ENCODE data around the gene SCTR. TPM values are rescaled to one million over a fixed set of nuclear protein-coding genes. Genes with fewer than 3 reads are reported as not detected.

Gene SCTR
- total and polyA plus RNA-seq, 7 experiments from 2014 or later, result not detected

DNA sequence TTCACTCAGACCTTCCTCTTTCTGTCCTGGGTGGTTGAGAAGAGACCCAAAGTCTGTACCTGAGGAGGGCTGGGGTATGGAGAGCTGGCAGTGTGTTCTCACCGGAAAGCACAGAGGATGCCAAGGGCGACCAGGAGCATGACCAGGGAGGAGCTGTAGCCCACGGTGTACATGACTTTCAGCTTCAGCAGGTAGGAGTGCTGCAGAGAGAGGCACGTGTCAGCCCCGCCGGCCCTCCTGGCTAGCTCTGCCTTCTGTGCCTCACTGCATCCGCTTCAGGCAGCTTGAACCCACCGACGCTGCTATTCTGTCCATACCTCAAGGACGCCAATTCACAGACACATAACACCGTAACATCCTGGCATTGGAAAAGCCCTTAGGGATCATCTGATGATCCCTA is 58.6 kb downstream of the SCTR start:
- H3K27me3 Mint-ChIP-seq, result peaks cover 2 to 7% (median 6%) of the 10 kb centered on the region in 5 donors
- Histone ChIP-seq H3K9me3 (ENCODE audit: control insufficient read depth in 2 of 3, low read length in 3 of 3) (no peaks in the 10 kb centered on the region), H3K27ac (ENCODE audit: low read depth, low read length) (no peak overlapping the region), H3K4me3 (ENCODE audit: low read length) (no peak overlapping the region), H3K36me3 (ENCODE audit: control insufficient read depth in 2 of 3, insufficient read depth in 3 of 3, low read length in 3 of 3) (no peaks in the 10 kb centered on the region), H3K27me3 (ENCODE audit: control insufficient read depth in 2 of 2, insufficient read depth in 2 of 2, low read length in 2 of 2) (no peaks in the 10 kb centered on the region), H3K4me1 (ENCODE audit: control insufficient read depth in 2 of 2, insufficient read depth in 2 of 2, low read length in 2 of 2) (no peaks in the 10 kb centered on the region)
- POLR2A ChIA-PET, result no interaction called here
- no peaks in the 10 kb centered on the region for H3K36me3 Mint-ChIP-seq
- H3K27ac Mint-ChIP-seq, result no peak overlapping the region
- no peaks in the 10 kb centered on the region for H3K4me1 Mint-ChIP-seq
- ATAC-seq, result no peak
- intact Hi-C loops (cut with micrococcal nuclease), result no loop called here
- H3K4me3 Mint-ChIP-seq, result no peak overlapping the region
- CTCF ChIA-PET, result interaction anchor here (1.0 kb wide), 1 partner anchor 585 kb away, joined by 3 read pairs; no protein-coding TSS in a partner anchor
- DNase-seq, result no peak
- no peaks in the 10 kb centered on the region for H3K9me3 Mint-ChIP-seq

DNA sequence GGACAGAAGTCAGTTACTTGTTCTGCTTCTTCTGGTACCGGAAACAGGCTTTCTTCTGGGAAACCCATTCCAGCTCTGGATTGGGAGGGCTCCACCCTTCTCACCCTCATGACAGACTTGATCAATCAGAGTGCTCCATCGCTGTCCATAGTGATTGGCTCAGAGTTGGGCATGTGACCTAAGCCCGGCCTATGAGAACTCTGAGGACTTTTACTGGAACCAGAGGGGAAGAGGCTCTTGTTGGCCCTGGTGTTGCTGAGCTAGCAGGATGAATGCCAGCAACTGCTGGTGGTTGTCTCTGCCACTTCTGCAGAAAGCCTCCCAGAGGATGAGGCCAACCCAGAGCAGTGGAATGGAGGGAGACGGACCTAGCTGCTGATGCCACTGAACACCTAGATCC is 59.3 kb downstream of the SCTR start:
- Histone ChIP-seq H3K4me1 (ENCODE audit: control insufficient read depth in 2 of 2, insufficient read depth in 2 of 2, low read length in 2 of 2) (no peaks in the 10 kb centered on the region), H3K4me3 (ENCODE audit: low read length) (no peak overlapping the region), H3K36me3 (ENCODE audit: control insufficient read depth in 2 of 3, insufficient read depth in 3 of 3, low read length in 3 of 3) (no peaks in the 10 kb centered on the region), H3K27me3 (ENCODE audit: control insufficient read depth in 2 of 2, insufficient read depth in 2 of 2, low read length in 2 of 2) (no peaks in the 10 kb centered on the region), H3K9me3 (ENCODE audit: control insufficient read depth in 2 of 3, low read length in 3 of 3) (no peaks in the 10 kb centered on the region), H3K27ac (ENCODE audit: low read depth, low read length) (no peak overlapping the region)
- intact Hi-C loops (cut with micrococcal nuclease), result no loop called here
- ChIA-PET CTCF (no interaction called here), POLR2A (no interaction called here)
- no peaks in the 10 kb centered on the region for H3K36me3 Mint-ChIP-seq
- no peaks in the 10 kb centered on the region for H3K9me3 Mint-ChIP-seq
- H3K4me3 Mint-ChIP-seq, result no peak overlapping the region
- DNase-seq (no peak), ATAC-seq (no peak)
- H3K4me1 Mint-ChIP-seq, result no peaks in the 10 kb centered on the region
- H3K27ac Mint-ChIP-seq, result no peak overlapping the region
- peaks cover 2 to 7% (median 6%) of the 10 kb centered on the region in 5 donors for H3K27me3 Mint-ChIP-seq

DNA sequence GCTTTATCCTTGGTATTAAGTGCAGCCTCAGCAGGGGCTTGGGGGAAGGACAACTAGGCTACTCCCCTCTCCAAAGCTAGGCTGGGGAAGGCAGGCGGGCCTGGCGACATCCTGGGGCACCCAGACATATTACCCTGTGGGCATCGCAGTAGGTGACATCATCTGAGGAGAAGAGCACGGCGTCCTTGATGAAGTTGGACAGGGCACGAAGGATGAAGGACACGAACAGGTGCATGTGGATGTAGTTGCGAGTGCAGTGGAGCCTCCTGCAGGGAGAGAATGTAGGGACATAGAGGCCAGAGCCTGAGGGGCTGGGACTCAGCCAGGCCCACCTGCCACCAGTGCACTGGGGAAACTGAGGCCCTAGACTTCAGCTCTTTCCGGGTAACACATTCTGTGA is 60.3 kb downstream of the SCTR start:
- H3K27ac ChIP-seq (ENCODE audit: low read depth, low read length), result no peak overlapping the region
- no peak overlapping the region for H3K4me3 Mint-ChIP-seq
- ChIA-PET CTCF (no interaction called here), POLR2A (no interaction called here)
- no peaks in the 10 kb centered on the region for H3K9me3 Mint-ChIP-seq
- no peaks in the 10 kb centered on the region for H3K4me1 ChIP-seq (ENCODE audit: control insufficient read depth in 2 of 2, insufficient read depth in 2 of 2, low read length in 2 of 2)
- H3K36me3 ChIP-seq (ENCODE audit: control insufficient read depth in 2 of 3, insufficient read depth in 3 of 3, low read length in 3 of 3), result no peaks in the 10 kb centered on the region
- DNase-seq (no peak), ATAC-seq (no peak)
- H3K4me3 ChIP-seq (ENCODE audit: low read length), result no peak overlapping the region
- H3K27me3 Mint-ChIP-seq, result peaks cover 2 to 6% (median 6%) of the 10 kb centered on the region in 5 donors
- H3K4me1 Mint-ChIP-seq, result no peaks in the 10 kb centered on the region
- no peaks in the 10 kb centered on the region for H3K9me3 ChIP-seq (ENCODE audit: control insufficient read depth in 2 of 3, low read length in 3 of 3)
- intact Hi-C loops (cut with micrococcal nuclease), result no loop called here
- no peaks in the 10 kb centered on the region for H3K27me3 ChIP-seq (ENCODE audit: control insufficient read depth in 2 of 2, insufficient read depth in 2 of 2, low read length in 2 of 2)
- no peaks in the 10 kb centered on the region for H3K36me3 Mint-ChIP-seq
- H3K27ac Mint-ChIP-seq, result no peak overlapping the region

DNA sequence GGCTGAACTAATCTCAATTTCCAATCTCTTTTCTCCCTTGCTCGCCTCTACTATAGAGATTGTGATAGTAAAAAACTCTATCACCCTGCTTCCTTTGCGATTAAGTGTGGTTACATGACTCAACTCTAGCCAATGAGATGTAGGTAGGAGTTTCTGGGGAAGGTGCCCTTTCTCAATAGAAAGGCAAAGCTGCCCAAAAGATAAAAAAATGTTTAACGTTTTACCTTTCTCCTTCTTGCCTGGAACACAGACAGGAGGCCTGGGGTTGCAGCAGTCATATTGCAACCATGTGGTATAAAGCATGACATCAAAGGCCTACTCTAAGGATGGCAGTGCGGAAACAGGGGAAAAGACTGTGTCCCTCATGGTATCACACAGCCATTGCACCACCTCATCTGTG is 61.1 kb downstream of the SCTR start:
- Histone ChIP-seq H3K9me3 (ENCODE audit: control insufficient read depth in 2 of 3, low read length in 3 of 3) (no peaks in the 10 kb centered on the region), H3K27me3 (ENCODE audit: control insufficient read depth in 2 of 2, insufficient read depth in 2 of 2, low read length in 2 of 2) (no peaks in the 10 kb centered on the region), H3K4me1 (ENCODE audit: control insufficient read depth in 2 of 2, insufficient read depth in 2 of 2, low read length in 2 of 2) (no peaks in the 10 kb centered on the region), H3K4me3 (ENCODE audit: low read length) (no peak overlapping the region), H3K36me3 (ENCODE audit: control insufficient read depth in 2 of 3, insufficient read depth in 3 of 3, low read length in 3 of 3) (no peaks in the 10 kb centered on the region), H3K27ac (ENCODE audit: low read depth, low read length) (no peak overlapping the region)
- ATAC-seq, result no peak
- ChIA-PET POLR2A (no interaction called here), CTCF (no interaction called here)
- intact Hi-C loops (cut with micrococcal nuclease), result no loop called here
- Mint-ChIP-seq H3K27me3 (peaks cover 0 to 6% (median 0%) of the 10 kb centered on the region in 5 donors), H3K27ac (no peak overlapping the region), H3K4me3 (no peak overlapping the region), H3K9me3 (no peaks in the 10 kb centered on the region), H3K4me1 (no peaks in the 10 kb centered on the region), H3K36me3 (no peaks in the 10 kb centered on the region)
- DNase-seq, result no peak

DNA sequence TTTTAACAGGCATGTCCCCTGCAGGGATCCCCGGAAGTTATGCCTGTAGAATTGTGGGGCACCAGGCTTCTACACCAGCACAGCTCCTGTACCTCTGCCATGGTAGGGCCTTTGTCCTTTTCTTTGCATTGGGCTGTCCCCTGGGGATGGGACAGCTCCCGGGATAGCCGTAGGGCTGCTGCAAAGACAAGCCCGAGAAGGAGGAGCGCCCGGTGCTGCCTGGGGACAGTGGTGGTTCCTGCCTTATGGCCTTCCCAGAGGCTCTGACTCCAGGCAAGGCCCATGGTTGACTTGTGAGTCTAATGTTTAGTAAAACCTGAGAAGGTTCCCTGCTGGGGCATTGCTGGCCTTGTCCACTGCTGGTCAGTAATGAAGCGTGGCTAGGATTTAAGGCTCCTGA is 61.7 kb downstream of the SCTR start:
- intact Hi-C loops (cut with micrococcal nuclease), result no loop called here
- H3K36me3 ChIP-seq (ENCODE audit: control insufficient read depth in 2 of 3, insufficient read depth in 3 of 3, low read length in 3 of 3), result no peaks in the 10 kb centered on the region
- H3K4me1 ChIP-seq (ENCODE audit: control insufficient read depth in 2 of 2, insufficient read depth in 2 of 2, low read length in 2 of 2), result no peaks in the 10 kb centered on the region
- H3K4me1 Mint-ChIP-seq, result no peaks in the 10 kb centered on the region
- H3K4me3 ChIP-seq (ENCODE audit: low read length), result no peak overlapping the region
- no peak for ATAC-seq
- no peak for DNase-seq
- H3K27ac ChIP-seq (ENCODE audit: low read depth, low read length), result no peak overlapping the region
- no peak overlapping the region for H3K4me3 Mint-ChIP-seq
- H3K9me3 Mint-ChIP-seq, result no peaks in the 10 kb centered on the region
- no peaks in the 10 kb centered on the region for H3K36me3 Mint-ChIP-seq
- no peak overlapping the region for H3K27ac Mint-ChIP-seq
- no peaks in the 10 kb centered on the region for H3K27me3 ChIP-seq (ENCODE audit: control insufficient read depth in 2 of 2, insufficient read depth in 2 of 2, low read length in 2 of 2)
- ChIA-PET POLR2A (no interaction called here), CTCF (no interaction called here)
- H3K9me3 ChIP-seq (ENCODE audit: control insufficient read depth in 2 of 3, low read length in 3 of 3), result no peaks in the 10 kb centered on the region
- H3K27me3 Mint-ChIP-seq, result peaks cover 0 to 6% (median 3%) of the 10 kb centered on the region in 5 donors

DNA sequence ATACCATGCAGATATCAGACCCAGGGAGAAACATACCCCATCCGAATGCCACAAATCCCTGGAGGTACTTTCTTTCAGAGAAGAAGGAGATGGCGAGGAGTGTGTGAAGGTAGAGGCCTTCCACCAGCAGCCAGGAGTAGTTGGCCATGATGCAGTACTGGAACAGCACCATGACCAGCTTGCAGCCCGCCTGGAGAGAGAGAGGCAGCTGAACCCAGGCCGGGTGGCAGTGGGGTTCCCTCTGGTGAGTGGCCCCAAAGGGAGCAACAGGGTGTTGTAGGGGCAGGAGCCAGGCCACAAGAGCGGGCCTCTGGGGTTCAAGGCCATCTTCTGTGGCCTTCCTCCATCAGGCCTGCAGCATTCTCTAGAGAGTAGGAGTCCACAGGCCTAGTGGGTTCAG is 62.5 kb downstream of the SCTR start:
- ChIA-PET POLR2A (no interaction called here), CTCF (interaction anchor here (0.6 kb wide), 1 partner anchor 18 kb away, joined by 3 read pairs; no protein-coding TSS in a partner anchor)
- intact Hi-C loops (cut with micrococcal nuclease), result no loop called here
- Histone ChIP-seq H3K4me1 (ENCODE audit: control insufficient read depth in 2 of 2, insufficient read depth in 2 of 2, low read length in 2 of 2) (no peaks in the 10 kb centered on the region), H3K4me3 (ENCODE audit: low read length) (no peak overlapping the region), H3K27ac (ENCODE audit: low read depth, low read length) (no peak overlapping the region), H3K9me3 (ENCODE audit: control insufficient read depth in 2 of 3, low read length in 3 of 3) (no peaks in the 10 kb centered on the region), H3K27me3 (ENCODE audit: control insufficient read depth in 2 of 2, insufficient read depth in 2 of 2, low read length in 2 of 2) (no peaks in the 10 kb centered on the region), H3K36me3 (ENCODE audit: control insufficient read depth in 2 of 3, insufficient read depth in 3 of 3, low read length in 3 of 3) (no peaks in the 10 kb centered on the region)
- DNase-seq (no peak), ATAC-seq (no peak)
- no peaks in the 10 kb centered on the region for H3K9me3 Mint-ChIP-seq
- H3K4me1 Mint-ChIP-seq, result no peaks in the 10 kb centered on the region
- no peak overlapping the region for H3K4me3 Mint-ChIP-seq
- H3K27me3 Mint-ChIP-seq, result peaks cover 0 to 6% (median 4%) of the 10 kb centered on the region in 5 donors
- H3K36me3 Mint-ChIP-seq, result no peaks in the 10 kb centered on the region
- H3K27ac Mint-ChIP-seq, result no peak overlapping the region

DNA sequence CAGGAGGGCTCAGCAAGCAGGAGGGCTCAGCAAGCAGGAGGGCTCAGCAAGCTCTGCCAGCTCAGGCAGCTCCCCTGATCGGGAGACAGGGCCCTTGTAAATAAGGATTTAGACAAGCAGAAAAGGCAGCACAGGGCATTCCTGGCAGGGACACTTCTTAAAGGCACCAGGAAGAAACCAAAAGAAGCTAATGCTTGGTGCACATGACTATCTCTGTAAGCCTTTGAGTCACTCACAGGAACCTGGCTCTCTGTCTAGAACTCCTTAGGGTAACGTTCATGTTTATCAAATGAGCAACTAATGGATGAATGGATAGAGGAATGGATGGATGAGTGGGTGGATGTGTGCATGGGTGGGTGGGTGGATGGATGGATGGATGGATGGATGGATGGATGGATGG is 64.2 kb downstream of the SCTR start:
- Histone ChIP-seq H3K27ac (ENCODE audit: low read depth, low read length) (no peak overlapping the region), H3K27me3 (ENCODE audit: control insufficient read depth in 2 of 2, insufficient read depth in 2 of 2, low read length in 2 of 2) (no peaks in the 10 kb centered on the region), H3K4me3 (ENCODE audit: low read length) (no peak overlapping the region), H3K4me1 (ENCODE audit: control insufficient read depth in 2 of 2, insufficient read depth in 2 of 2, low read length in 2 of 2) (no peaks in the 10 kb centered on the region), H3K36me3 (ENCODE audit: control insufficient read depth in 2 of 3, insufficient read depth in 3 of 3, low read length in 3 of 3) (no peaks in the 10 kb centered on the region), H3K9me3 (ENCODE audit: control insufficient read depth in 2 of 3, low read length in 3 of 3) (no peaks in the 10 kb centered on the region)
- H3K27ac Mint-ChIP-seq, result no peak overlapping the region
- H3K4me3 Mint-ChIP-seq, result no peak overlapping the region
- peaks cover 6 to 20% (median 10%) of the 10 kb centered on the region in 5 donors for H3K27me3 Mint-ChIP-seq
- no peaks in the 10 kb centered on the region for H3K36me3 Mint-ChIP-seq
- peaks cover 0 to 7% (median 0%) of the 10 kb centered on the region in 7 donors for H3K4me1 Mint-ChIP-seq
- no peak for DNase-seq
- ChIA-PET CTCF (no interaction called here), POLR2A (no interaction called here)
- intact Hi-C loops (cut with micrococcal nuclease), result no loop called here
- peaks cover 0 to 6% (median 0%) of the 10 kb centered on the region in 11 donors for H3K9me3 Mint-ChIP-seq
- no peak for ATAC-seq

All from naive thymus-derived CD4-positive, alpha-beta T cell (primary cell).